ENCODE data around the gene FARP1.

FARP1 gene

GRCh38 chr13:98289339-98289945 lies 146.5 kb downstream of the FARP1 start:
- DNase-seq = no peak

- DNase-seq = no peak
Observed at GRCh38 chr13:98290261-98290660, 147.4 kb downstream of the FARP1 start.

GRCh38 chr13:98291658-98292057 lies 148.8 kb downstream of the FARP1 start:
- DNase-seq = no peak

GRCh38 chr13:98293103-98293502 lies 150.2 kb downstream of the FARP1 start:
- DNase-seq = no peak

GRCh38 chr13:98293570-98294142 lies 150.8 kb downstream of the FARP1 start:
- no peak for DNase-seq

- DNase-seq = no peak
Observed at GRCh38 chr13:98295371-98295770, 152.5 kb downstream of the FARP1 start.

GRCh38 chr13:98297051-98297450 lies 154.2 kb downstream of the FARP1 start:
- DNase-seq = no peak

- no peak for DNase-seq
Observed at GRCh38 chr13:98297745-98298144, 154.9 kb downstream of the FARP1 start.

GRCh38 chr13:98298599-98298998 lies 155.7 kb downstream of the FARP1 start:
- no peak for DNase-seq

- no peak for DNase-seq
Observed at GRCh38 chr13:98299235-98299965, 156.5 kb downstream of the FARP1 start.

GRCh38 chr13:98299966-98300350 lies 157.1 kb downstream of the FARP1 start:
- no peak for DNase-seq

GRCh38 chr13:98300956-98301641 lies 158.2 kb downstream of the FARP1 start:
- no peak for DNase-seq

- no peak for DNase-seq
Observed at GRCh38 chr13:98301721-98302120, 158.8 kb downstream of the FARP1 start.

GRCh38 chr13:98303858-98304257 lies 161.0 kb downstream of the FARP1 start:
- DNase-seq = no peak

GRCh38 chr13:98305670-98306069 lies 162.8 kb downstream of the FARP1 start:
- DNase-seq = no peak

- no peak for DNase-seq
Observed at GRCh38 chr13:98307463-98308085, 164.7 kb downstream of the FARP1 start.

GRCh38 chr13:98308086-98308911 lies 165.4 kb downstream of the FARP1 start:
- no peak for DNase-seq

- DNase-seq = no peak
Observed at GRCh38 chr13:98309569-98310335, 166.9 kb downstream of the FARP1 start.

GRCh38 chr13:98310485-98311199 lies 167.7 kb downstream of the FARP1 start:
- no peak for DNase-seq

GRCh38 chr13:98311200-98311548 lies 168.3 kb downstream of the FARP1 start:
- DNase-seq = no peak

- DNase-seq = no peak
Observed at GRCh38 chr13:98312606-98313005, 169.7 kb downstream of the FARP1 start.
